ENCODE results near the gene SLC49A4.

Gene SLC49A4

GRCh38 chr3:122748347-122748746 lies 46.5 kb upstream of the SLC49A4 start:
- Histone ChIP-seq H3K27me3 (ENCODE audit: insufficient read depth, low read length, poor library complexity, severe bottlenecking) (no peaks in the 10 kb centered on the region), H4K20me1 (ENCODE audit: insufficient read depth, low read length, poor library complexity, severe bottlenecking) (no peaks in the 10 kb centered on the region), H2AFZ (ENCODE audit: low read length) (no peak overlapping the region), H3K4me3 (ENCODE audit: low read length, poor library complexity, severe bottlenecking) (no peak overlapping the region), H3K4me2 (ENCODE audit: low read depth, low read length, poor library complexity, severe bottlenecking) (no peak overlapping the region), H3K79me2 (ENCODE audit: insufficient read depth, low read length) (no peaks in the 10 kb centered on the region), H3K36me3 (ENCODE audit: insufficient read depth, low read length) (no peaks in the 10 kb centered on the region; the same call in none of the 2 replicates), H3K9me3 (ENCODE audit: insufficient read depth, low read depth, low read length) (no peaks in the 10 kb centered on the region), H3K9ac (ENCODE audit: low read depth, low read length, poor library complexity, severe bottlenecking) (no peak overlapping the region), H3K4me1 (ENCODE audit: insufficient read depth, low read length, poor library complexity, severe bottlenecking) (no peaks in the 10 kb centered on the region), H3F3A (ENCODE audit: low read depth) (no peaks in the 10 kb centered on the region), H3K9me2 (replicated peaks; ENCODE audit: low read depth, low read length) (no peaks in the 10 kb centered on the region)
- no peak for TF ChIP-seq CTCF (conservative IDR thresholded peaks at IDR 0.05; ENCODE audit: low read length)
- TF ChIP-seq EZH2phosphoT487 (IDR thresholded peaks at IDR 0.05; ENCODE audit: borderline replicate concordance) = no peak

GRCh38 chr3:122754929-122755328 lies 39.9 kb upstream of the SLC49A4 start:
- H3K4me1 ChIP-seq (ENCODE audit: insufficient read depth, low read length, poor library complexity, severe bottlenecking) = peaks cover 12% of the 10 kb centered on the region
- peaks cover 14% of the 10 kb centered on the region; the same call in 1 of the 2 replicates for H3K36me3 ChIP-seq (ENCODE audit: insufficient read depth, low read length)
- TF ChIP-seq CTCF (conservative IDR thresholded peaks at IDR 0.05; ENCODE audit: low read length) (peak; percentile 96), EZH2phosphoT487 (IDR thresholded peaks at IDR 0.05; ENCODE audit: borderline replicate concordance) (no peak)
- H3K9me3 ChIP-seq (ENCODE audit: insufficient read depth, low read depth, low read length) = no peaks in the 10 kb centered on the region
- H3F3A ChIP-seq (ENCODE audit: low read depth) = no peaks in the 10 kb centered on the region
- no peaks in the 10 kb centered on the region for H4K20me1 ChIP-seq (ENCODE audit: insufficient read depth, low read length, poor library complexity, severe bottlenecking)
- no peaks in the 10 kb centered on the region for H3K79me2 ChIP-seq (ENCODE audit: insufficient read depth, low read length)
- H3K4me3 ChIP-seq (ENCODE audit: low read length, poor library complexity, severe bottlenecking) = no peak overlapping the region
- H2AFZ ChIP-seq (ENCODE audit: low read length) = no peak overlapping the region
- H3K27me3 ChIP-seq (ENCODE audit: insufficient read depth, low read length, poor library complexity, severe bottlenecking) = no peaks in the 10 kb centered on the region
- no peak overlapping the region for H3K4me2 ChIP-seq (ENCODE audit: low read depth, low read length, poor library complexity, severe bottlenecking)
- H3K9me2 ChIP-seq (replicated peaks; ENCODE audit: low read depth, low read length) = no peaks in the 10 kb centered on the region
- H3K9ac ChIP-seq (ENCODE audit: low read depth, low read length, poor library complexity, severe bottlenecking) = no peak overlapping the region

GRCh38 chr3:122755491-122755890 lies 39.4 kb upstream of the SLC49A4 start:
- no peak overlapping the region for H2AFZ ChIP-seq (ENCODE audit: low read length)
- H3K27me3 ChIP-seq (ENCODE audit: insufficient read depth, low read length, poor library complexity, severe bottlenecking) = no peaks in the 10 kb centered on the region
- TF ChIP-seq CTCF (conservative IDR thresholded peaks at IDR 0.05; ENCODE audit: low read length) (no peak), EZH2phosphoT487 (IDR thresholded peaks at IDR 0.05; ENCODE audit: borderline replicate concordance) (no peak)
- H3K36me3 ChIP-seq (ENCODE audit: insufficient read depth, low read length) = peaks cover 14% of the 10 kb centered on the region; the same call in 1 of the 2 replicates
- H3K9me2 ChIP-seq (replicated peaks; ENCODE audit: low read depth, low read length) = no peaks in the 10 kb centered on the region
- H3K9ac ChIP-seq (ENCODE audit: low read depth, low read length, poor library complexity, severe bottlenecking) = no peak overlapping the region
- H3K4me3 ChIP-seq (ENCODE audit: low read length, poor library complexity, severe bottlenecking) = no peak overlapping the region
- H3K4me2 ChIP-seq (ENCODE audit: low read depth, low read length, poor library complexity, severe bottlenecking) = no peak overlapping the region
- H3K9me3 ChIP-seq (ENCODE audit: insufficient read depth, low read depth, low read length) = no peaks in the 10 kb centered on the region
- no peaks in the 10 kb centered on the region for H3F3A ChIP-seq (ENCODE audit: low read depth)
- H3K79me2 ChIP-seq (ENCODE audit: insufficient read depth, low read length) = no peaks in the 10 kb centered on the region
- peaks cover 14% of the 10 kb centered on the region for H3K4me1 ChIP-seq (ENCODE audit: insufficient read depth, low read length, poor library complexity, severe bottlenecking)
- H4K20me1 ChIP-seq (ENCODE audit: insufficient read depth, low read length, poor library complexity, severe bottlenecking) = no peaks in the 10 kb centered on the region
